Measurements from ENCODE around the gene LONP1. TPM values are rescaled to one million over a fixed set of nuclear protein-coding genes. Genes with fewer than 3 reads are reported as not detected.

LONP1 gene
- total RNA-seq, 1 experiment from 2014 or later, result 180 TPM

GRCh38 chr19:5677136-5677535 lies 42.8 kb downstream of the LONP1 start:
- peaks cover 12% of the 10 kb centered on the region for H3K79me2 ChIP-seq (ENCODE audit: insufficient read depth, low read length)
- ATAC-seq (no peak), DNase-seq (ENCODE audit: low read depth, low spot score) (no peak)
- no peak overlapping the region for H3K4me3 ChIP-seq (replicated peaks in 1 of 2; ENCODE audit: low read depth in 1 of 2, low read length in 2 of 2)
- no peak overlapping the region for H3K9ac ChIP-seq (ENCODE audit: low read length)
- RAD21 ChIA-PET (ENCODE audit: low non-redundant PET in 1 of 2, low total read pairs in 2 of 2, uncharacterized antibody in 2 of 2, unreplicated experiment in 2 of 2), result no interaction called here
- TF ChIP-seq REST (IDR thresholded peaks at IDR 0.05; ENCODE audit: low read depth) (no peak), SP1 (IDR thresholded peaks at IDR 0.05; ENCODE audit: low read depth) (no peak), FOSL1 (IDR thresholded peaks at IDR 0.05; ENCODE audit: low read depth) (no peak), YY1 (IDR thresholded peaks at IDR 0.05; ENCODE audit: extremely low read depth, insufficient replicate concordance, low read depth, low read length) (no peak), ELF1 (IDR thresholded peaks at IDR 0.05; ENCODE audit: borderline replicate concordance, low read depth) (no peak), ZNF274 (IDR thresholded peaks at IDR 0.05; ENCODE audit: low read depth, low read length) (no peak), ATF3 (IDR thresholded peaks at IDR 0.05) (no peak), SRF (IDR thresholded peaks at IDR 0.05; ENCODE audit: low read depth) (no peak), ZFX (IDR thresholded peaks at IDR 0.05) (no peak), SIN3A (IDR thresholded peaks at IDR 0.05; ENCODE audit: low read depth) (no peak), EZH2phosphoT487 (IDR thresholded peaks at IDR 0.05; ENCODE audit: borderline replicate concordance) (no peak), JUND (IDR thresholded peaks at IDR 0.05) (no peak), TCF7L2 (IDR thresholded peaks at IDR 0.05; ENCODE audit: borderline replicate concordance, extremely low read depth, insufficient read depth, insufficient read length) (no peak), CEBPB (IDR thresholded peaks at IDR 0.05; ENCODE audit: low read depth) (no peak)
- TF ChIP-seq, protein P1, sequence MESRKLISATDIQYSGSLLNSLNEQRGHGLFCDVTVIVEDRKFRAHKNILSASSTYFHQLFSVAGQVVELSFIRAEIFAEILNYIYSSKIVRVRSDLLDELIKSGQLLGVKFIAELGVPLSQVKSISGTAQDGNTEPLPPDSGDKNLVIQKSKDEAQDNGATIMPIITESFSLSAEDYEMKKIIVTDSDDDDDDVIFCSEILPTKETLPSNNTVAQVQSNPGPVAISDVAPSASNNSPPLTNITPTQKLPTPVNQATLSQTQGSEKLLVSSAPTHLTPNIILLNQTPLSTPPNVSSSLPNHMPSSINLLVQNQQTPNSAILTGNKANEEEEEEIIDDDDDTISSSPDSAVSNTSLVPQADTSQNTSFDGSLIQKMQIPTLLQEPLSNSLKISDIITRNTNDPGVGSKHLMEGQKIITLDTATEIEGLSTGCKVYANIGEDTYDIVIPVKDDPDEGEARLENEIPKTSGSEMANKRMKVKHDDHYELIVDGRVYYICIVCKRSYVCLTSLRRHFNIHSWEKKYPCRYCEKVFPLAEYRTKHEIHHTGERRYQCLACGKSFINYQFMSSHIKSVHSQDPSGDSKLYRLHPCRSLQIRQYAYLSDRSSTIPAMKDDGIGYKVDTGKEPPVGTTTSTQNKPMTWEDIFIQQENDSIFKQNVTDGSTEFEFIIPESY (IDR thresholded peaks at IDR 0.05; ENCODE audit: extremely low read depth, insufficient replicate concordance, low read length), result no peak
- H3K9me3 ChIP-seq (ENCODE audit: control insufficient read depth in 1 of 2, insufficient read depth in 1 of 2, low read depth in 1 of 2, low read length in 2 of 2), result no peaks in the 10 kb centered on the region
- CTCF ChIA-PET, result no interaction called here
- BruUV-seq (replicated peaks), result no TSS peak
- no peaks in the 10 kb centered on the region for H3K27me3 ChIP-seq (ENCODE audit: insufficient read depth, low read length)
- no peaks in the 10 kb centered on the region for H3K9me2 ChIP-seq (ENCODE audit: insufficient read depth)
- H3K4me1 ChIP-seq (ENCODE audit: control insufficient read depth in 1 of 2, insufficient read depth in 2 of 2, low read length in 2 of 2), result peaks cover 5 to 17% of the 10 kb centered on the region in 2 experiments; a peak in 2 of 4 replicates
- no peaks in the 10 kb centered on the region for H3K36me3 ChIP-seq (ENCODE audit: control insufficient read depth in 1 of 2, insufficient read depth in 2 of 2, low read length in 2 of 2)
- POLR2A ChIA-PET, result no interaction called here
- H4K20me1 ChIP-seq (ENCODE audit: insufficient read depth), result no peaks in the 10 kb centered on the region
- H3K27ac ChIP-seq (ENCODE audit: low read depth, low read length), result no peak overlapping the region
- H3K4me2 ChIP-seq (ENCODE audit: low read length), result no peak overlapping the region
- H2AFZ ChIP-seq (ENCODE audit: low read depth, low read length, poor library complexity, severe bottlenecking), result no peak overlapping the region
- intact Hi-C loops (cut with micrococcal nuclease), result no loop called here
